GM19025 (cell line): ENCODE measurements around the gene TMEM38B.

Source experiments
- ATAC-seq: cut with Tn5 transposase; IDR thresholded peaks from one replicate; pipeline ENCODE4 v1.9.1; 2021; ENCODE audit warnings: mild to moderate bottlenecking, low read depth, moderate library complexity; ENCODE audit not compliant: unreplicated experiment

Gene TMEM38B

GRCh38 chr9:105694190-105694847, at the start of gene TMEM38B:
TSS of gene TMEM38B (plus strand) at chr9:105694541. CDS start at chr9:105694661, 120 bp downstream.
- ATAC-seq = peak; percentile 81

- no peak for ATAC-seq
Observed at GRCh38 chr9:105646879-105647594, 47.3 kb upstream of the TMEM38B start.

- no peak for ATAC-seq
Observed at GRCh38 chr9:105647595-105648349, 46.6 kb upstream of the TMEM38B start.

GRCh38 chr9:105651806-105652205, 42.5 kb upstream of the TMEM38B start:
- no peak for ATAC-seq

GRCh38 chr9:105656131-105656921, 38.0 kb upstream of the TMEM38B start:
- peak; percentile 64 for ATAC-seq

GRCh38 chr9:105658351-105658750, 36.0 kb upstream of the TMEM38B start:
- no peak for ATAC-seq

- ATAC-seq = no peak
Observed at GRCh38 chr9:105661011-105661410, 33.3 kb upstream of the TMEM38B start.

DNA sequence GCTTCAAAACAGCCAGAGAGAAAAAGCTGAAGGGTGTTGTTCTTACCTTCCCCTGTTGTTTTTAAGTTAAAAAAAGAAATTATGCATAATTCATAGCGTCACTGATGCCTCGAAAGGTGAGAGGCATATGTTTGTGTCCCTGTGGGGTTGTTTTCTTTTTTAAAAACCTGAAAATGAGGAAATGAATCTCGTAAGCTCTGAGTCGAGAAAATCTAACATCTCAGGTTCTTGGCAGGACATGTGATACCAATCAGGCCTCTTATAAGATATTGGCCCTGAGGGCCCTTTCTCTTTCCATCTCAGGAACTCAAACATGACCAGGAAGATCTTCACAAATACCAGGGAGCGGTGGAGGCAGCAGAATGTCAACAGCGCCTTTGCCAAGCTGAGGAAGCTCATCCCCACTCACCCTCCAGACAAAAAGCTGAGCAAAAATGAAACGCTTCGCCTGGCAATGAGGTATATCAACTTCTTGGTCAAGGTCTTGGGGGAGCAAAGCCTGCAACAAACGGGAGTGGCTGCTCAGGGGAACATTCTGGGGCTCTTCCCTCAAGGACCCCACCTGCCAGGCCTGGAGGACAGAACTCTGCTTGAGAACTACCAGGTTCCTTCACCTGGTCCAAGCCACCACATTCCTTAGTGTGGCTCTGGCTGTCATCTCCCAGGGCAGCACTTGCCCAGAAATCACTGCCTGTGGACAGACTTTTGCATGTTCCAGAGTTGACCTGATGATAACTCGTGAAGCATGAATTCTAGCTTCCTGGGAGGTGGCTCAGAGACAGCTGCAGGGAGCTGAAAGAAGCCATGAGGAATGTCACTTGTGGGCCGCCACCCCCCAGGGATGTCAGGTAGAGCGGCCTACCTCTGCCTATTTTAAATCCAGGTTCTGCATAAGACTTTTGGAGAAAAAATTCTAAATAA, 31.9 kb upstream of the TMEM38B start, which contains the start of gene TAL2:
TSS of gene TAL2 (plus strand) at position 274 of the 921 bp plus-strand sequence. CDS start at position 314, 40 bp downstream.
- peak; percentile 83 for ATAC-seq

DNA sequence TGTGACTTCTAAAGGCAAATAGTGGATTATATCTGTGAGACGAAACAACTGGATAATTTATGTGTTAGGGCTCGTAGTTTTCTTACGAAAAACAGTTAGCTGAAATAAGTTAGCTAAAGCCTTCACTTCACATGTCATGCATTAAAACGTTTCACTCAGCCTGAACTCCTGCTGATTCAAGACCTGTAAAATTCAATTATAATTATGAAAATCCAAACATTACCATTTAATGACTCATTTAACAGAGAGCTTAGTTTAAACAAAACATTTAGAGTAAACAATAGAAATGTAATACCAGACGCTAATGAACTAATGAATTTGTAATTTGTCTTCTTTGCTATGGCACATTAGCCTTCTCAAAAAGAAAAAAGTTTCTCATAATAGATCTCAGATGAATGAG, 30.4 kb upstream of the TMEM38B start:
- ATAC-seq = no peak

DNA sequence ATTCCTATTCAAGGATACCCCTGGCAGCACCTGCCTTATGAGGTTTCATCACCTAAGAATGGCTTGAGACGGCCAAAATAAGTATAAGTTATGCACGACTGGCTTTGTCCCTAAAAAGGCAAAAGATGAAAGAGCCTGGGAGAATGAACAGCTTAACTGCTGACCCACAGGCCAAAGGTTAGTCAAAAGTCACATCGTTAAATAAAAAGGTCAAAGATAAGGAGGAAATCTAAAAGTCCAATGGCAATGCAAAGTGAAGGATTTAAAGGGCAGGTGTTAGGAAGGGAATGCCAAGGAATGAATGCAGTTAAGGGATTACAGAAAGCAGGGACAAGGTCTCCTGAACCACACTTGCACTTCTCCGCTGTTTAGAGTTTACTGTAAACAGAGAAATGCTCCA, 26.5 kb upstream of the TMEM38B start:
- no peak for ATAC-seq

DNA sequence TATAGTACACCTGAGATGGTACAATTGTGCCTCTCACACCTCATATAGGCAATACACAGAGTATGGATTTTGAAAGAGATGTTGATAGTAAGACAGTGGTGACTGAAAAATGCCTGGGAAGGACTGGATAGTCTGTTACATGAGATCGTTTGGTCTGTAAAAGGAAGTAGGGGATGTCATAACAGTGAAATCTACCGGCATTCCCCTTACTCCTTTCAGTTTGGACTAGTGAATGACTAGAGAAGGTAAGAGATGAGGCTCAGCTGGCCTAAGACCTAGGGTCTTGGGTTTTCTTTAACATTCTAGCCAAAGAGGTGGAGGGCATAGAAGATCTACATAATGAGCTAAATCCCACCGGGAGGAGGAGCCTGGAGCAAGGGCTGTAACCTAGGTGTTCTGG, 24.0 kb upstream of the TMEM38B start:
- no peak for ATAC-seq

DNA sequence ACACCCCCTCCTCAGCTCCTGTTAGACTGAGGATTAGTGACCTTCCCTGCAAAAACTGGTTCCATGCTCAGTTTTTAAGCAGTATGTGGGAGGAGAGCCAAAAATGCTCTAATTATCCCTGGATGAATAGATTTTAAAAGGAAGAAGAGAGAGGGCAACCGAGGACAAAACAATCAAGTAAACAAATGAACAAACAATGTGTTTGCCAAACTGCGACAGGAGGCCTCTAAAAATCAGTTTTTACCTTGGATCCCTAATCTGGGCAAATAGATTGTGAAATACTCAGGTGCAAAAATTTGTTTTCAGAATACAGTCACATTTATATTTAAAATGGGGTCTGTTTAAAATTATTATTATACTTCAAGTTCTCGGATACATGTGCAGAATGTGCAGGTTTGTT, 23.6 kb upstream of the TMEM38B start:
- no peak for ATAC-seq

DNA sequence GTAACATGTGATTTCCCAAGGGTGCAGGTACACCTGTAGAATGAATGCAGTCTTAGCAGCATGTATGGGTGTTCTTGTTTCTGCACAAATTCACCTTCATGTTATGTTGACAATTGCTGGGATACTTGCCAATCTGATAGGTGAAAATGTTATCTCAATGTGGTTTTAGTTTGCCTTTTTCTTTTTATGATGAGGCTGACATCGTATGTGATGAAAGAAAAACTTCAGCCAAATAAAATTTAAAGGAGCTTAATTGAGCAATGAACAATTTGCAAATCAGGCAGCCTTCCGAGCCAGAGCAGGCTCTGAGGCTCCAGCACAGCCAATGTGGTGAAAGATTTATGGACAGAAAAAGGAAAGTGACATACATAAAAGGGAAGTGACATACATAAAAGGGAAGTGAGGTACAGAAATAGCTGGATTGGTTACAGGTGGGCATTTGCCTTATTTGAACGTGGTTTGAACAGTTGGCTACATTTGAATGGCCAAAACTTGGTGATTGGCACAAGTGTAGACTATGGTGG, 21.6 kb upstream of the TMEM38B start:
- no peak for ATAC-seq

GRCh38 chr9:105673850-105674387, 20.4 kb upstream of the TMEM38B start:
- no peak for ATAC-seq

DNA sequence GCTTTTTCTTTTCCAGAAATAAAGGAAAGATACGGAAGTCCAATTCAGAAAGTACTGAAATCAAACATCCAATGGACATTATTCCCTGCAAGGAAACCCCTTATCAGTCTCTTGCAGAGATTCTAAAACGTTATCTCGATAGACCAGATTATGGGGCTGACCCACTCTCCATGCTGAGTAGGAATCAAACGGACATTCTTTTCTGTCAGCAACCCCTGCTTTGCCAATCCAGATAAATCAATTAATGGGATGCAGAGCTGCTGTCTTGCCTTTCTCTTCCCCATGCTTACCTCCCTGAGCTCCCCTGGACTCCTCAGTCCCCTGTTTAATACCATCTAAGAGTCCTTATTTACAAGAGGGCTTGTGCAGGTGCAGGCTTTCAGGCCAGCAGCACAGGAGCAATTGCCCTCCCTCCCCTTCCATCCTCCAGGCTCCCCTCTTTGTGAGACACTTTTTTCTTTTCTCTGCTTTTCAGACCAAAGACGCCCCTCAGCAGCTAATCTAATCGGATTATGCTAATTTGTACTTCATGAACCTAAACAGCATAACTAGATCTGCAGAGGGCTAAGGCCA, 17.9 kb upstream of the TMEM38B start:
- ATAC-seq = no peak

DNA sequence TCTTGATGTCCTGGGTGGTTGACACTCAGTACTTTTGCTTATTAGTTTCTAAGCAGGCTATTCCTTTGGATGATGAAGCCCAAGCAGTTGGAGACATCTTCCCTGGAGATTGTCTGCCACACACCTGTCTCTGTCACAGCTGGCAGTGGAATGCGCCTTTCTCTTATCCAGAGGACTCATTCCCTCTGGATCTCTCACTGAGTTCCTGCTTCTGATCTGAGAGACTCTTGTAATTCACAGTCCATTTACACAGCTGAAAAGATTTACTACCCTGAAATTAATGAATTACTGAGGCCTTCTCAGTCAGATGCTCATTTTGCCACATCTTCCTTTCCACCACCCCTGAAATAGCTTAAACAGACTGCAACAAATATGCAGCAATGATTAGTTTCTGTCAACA, 16.2 kb upstream of the TMEM38B start:
- no peak for ATAC-seq

GRCh38 chr9:105678781-105679180, 15.6 kb upstream of the TMEM38B start:
- ATAC-seq = no peak

- ATAC-seq = no peak
Observed at GRCh38 chr9:105679257-105680022, 14.9 kb upstream of the TMEM38B start.
